Measurements from ENCODE around the gene FAHD2A.
"Not testable (repeated sequence)": the region's sequence is repeated elsewhere in the genome, so short reads cannot be mapped to it uniquely, and the experiment has no call there.

DNA sequence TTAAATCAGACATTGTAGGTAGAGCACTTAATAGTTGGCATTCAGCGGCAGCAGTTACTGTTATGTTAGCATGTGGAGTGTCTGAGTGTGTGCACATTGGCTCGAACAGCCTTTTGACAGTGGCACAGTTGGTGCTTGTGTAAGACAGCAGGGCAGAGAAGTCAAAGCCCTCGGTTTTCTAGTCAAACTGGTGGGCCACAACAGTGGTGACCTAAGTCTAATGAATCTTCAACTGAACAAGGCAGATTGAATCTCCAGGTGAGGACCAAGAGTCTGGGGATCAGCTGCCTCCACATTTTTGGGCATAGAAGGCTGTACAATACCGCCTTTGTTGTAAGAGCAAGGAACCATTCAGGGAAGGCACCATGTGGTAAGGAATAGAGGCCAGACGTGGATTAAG is 1.3 kb downstream of the FAHD2A start:
- TF ChIP-seq ZNF274 (IDR thresholded peaks at IDR 0.05; ENCODE audit: low read depth, low read length); SUZ12 (IDR thresholded peaks at IDR 0.05; ENCODE audit: extremely low read depth, insufficient read depth, insufficient read length): not testable (repeated sequence)

Measured in NT2/D1 (cell line).